GM21447 (cell line): Measurements from ENCODE around the gene COL24A1.

Experiments used
- ATAC-seq: cut with Tn5 transposase; IDR thresholded peaks from one replicate; pipeline ENCODE4 v1.9.1; 2021; ENCODE audit not compliant: unreplicated experiment

COL24A1 gene

DNA sequence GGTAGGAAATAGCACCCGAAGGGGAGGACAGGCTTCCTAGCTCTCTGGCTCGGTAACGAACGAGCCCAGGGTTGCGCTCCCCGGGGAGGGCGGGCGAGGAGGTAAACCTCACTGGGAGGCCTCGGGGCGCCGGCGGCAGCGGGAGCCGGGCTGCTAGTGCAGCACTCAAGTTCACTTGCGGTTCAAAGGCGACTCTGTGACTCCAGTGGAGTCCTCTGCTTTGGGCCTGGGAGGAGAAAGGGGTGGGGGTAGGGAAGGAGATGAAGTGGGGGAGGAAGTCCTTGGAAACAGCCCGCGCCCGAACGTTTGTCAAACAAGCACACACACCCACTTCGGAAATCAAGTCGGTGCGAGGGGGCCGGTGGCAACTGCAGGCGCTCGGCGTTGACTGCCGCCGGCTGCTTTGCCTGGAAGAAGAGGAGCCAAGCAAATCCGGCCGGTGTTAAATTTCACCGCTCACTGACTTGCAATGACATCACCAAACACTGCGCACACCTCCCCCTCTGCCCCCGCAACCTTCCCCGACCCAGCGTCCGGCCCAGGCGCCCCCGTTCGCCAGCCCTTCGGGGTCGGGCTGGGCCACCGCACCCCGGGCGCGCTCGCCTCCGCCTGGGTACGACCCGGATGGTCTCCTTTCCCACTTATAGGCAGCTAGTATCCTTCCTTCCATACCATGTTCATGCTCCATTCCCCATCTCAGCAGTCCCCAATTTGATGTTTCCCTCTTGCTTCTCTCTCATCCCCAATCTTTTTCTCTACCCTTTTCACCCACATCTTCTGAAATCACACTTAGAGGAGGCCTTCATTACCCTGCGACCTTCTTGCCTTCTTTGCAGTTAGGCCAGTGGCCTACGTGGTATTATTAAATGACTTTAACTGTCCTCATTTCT lies at the start of gene COL24A1:
Gene COL24A1 (minus strand): TSS at position 207 of the 890 bp plus-strand sequence. CDS start 376 bp downstream, outside the sequence.
- ATAC-seq, result no peak

DNA sequence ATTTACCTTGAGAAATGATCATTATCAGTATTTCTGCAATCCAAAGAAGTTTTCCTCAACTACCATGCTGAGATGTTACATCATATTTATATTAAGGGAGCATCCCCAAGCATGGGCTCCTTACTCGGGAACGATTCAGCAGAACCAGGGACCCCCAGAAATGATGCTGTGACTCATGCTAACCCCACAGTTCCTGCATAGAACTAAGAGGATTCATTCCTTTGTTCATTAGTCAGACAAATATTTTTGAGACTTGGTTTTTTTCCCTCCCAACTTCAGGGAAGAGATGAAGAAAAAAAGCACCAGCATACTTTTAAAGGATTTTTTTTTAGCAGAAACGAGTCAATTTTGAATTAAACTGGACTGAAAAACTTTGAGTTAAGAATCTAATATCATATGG lies 49.2 kb upstream of the COL24A1 start:
- ATAC-seq, result no peak

DNA sequence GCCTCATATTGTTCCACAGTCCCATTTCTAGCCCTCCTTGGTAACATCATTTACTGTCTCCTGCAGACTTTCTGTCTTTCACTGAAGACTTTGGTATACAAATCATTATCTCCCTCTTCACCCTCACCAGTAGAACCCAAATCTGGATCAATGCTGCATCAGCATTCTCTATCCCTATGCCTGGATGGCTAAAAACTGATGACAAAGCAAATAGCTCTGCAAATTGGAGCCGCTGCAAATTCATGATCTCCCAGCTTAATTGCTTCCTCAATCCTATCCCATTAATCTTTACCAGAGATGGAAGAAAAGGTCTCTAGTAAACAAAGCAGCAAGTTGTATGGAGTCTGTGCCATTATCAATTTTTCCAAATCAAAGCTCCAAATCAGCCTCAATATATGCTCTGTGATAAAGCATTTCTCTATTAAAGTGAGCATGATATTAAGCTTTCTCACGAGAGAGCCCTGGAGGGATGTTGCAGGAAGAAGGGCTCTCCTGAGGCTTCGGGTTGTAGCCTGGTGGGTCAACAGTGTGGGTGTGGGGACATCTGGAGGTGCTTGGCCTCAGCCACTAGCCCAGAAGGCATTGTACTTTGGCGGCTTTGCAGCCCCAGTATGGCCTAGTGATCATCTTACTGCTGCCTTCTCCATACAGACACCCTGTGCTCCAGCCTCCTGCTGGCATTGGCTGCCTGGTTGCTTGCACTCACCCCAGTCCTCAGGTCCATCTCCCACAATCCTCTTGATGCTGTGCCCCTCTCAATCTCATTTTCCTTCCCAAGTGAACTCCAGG lies 46.2 kb upstream of the COL24A1 start:
- no peak for ATAC-seq

DNA sequence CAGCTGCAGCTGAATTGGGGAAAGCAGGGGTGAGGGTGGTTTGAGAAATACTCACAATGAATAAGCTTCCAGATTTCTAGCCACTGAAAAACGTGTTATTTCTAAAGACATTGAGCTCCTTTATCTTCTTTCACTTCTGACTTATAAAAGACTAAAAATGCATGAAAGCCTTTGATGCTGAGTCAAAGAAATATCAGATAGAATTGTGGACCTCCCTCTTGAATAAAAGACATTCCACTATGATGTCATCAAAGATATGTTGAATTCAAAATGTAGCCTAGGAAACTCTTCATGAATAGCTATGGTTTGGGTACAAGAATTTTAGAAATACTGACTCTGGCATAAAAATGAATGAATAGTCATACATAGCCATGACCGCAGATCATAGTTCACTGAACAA lies 44.7 kb upstream of the COL24A1 start:
- ATAC-seq, result no peak

DNA sequence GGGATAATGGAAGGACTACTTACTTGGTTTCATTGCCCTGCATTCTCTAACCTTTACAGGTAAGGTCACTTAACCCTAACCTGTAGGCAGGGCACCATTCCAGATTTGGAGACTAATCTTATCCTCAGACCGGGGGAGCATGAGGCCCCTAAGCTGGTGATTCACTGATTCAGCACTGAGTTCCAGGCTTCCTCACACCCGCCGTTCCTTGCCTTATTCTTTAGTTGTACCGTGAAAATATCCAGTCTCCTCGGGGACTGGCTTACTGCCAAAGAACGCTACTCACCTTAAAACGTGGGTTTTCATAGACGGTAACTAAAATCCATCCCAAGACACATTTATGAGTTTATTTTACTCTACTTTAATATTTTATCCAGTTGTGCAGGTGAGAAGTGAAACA lies 44.3 kb upstream of the COL24A1 start:
- no peak for ATAC-seq

DNA sequence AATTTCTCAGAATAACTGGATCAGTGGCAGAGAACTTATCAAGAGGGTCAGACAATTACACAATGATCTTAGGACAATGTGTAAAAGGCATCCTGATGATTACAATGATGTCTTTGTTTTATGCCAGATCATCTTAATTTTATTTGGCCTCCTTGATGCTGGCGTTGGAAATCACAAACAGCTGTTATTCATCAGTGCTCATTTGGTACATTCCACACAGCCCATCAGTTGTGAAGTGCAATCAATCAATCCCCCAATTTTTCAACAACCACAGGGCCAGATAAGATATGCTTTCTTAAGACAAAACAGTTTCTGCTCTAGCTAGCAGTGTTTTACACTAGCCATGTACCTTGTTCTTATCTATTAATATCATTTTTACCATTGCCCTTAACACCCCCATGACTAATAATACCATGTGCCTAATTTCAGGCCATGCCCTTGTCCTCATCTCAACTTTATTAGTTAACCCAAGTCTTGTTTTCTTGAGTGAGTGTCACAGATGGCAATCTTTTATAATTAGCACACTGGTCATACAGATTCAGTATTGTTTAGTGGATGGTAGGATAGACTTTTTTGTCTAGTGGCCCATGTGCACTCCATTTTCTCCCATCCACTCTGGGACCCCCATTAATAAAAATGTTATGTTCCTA lies 40.8 kb upstream of the COL24A1 start:
- ATAC-seq, result no peak

DNA sequence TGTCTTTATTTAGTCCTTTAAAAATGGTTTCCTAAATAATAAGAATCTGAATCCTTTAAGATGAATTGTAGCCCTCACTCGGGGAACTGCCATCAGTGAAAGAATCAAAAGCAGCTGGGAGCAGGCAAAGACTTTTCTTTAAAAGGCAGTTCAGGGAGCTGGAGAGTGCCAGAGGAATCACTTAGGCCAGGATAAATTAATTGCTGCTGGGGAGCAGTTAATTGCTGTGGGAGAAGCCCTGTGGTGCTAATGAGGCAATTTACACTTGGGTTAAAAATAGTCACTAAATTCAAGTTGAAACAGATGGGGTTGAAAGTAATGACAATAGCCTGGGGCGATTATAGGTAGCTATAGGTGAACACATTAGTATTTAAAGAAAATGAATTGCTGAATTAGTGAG lies 38.7 kb upstream of the COL24A1 start:
- no peak for ATAC-seq

DNA sequence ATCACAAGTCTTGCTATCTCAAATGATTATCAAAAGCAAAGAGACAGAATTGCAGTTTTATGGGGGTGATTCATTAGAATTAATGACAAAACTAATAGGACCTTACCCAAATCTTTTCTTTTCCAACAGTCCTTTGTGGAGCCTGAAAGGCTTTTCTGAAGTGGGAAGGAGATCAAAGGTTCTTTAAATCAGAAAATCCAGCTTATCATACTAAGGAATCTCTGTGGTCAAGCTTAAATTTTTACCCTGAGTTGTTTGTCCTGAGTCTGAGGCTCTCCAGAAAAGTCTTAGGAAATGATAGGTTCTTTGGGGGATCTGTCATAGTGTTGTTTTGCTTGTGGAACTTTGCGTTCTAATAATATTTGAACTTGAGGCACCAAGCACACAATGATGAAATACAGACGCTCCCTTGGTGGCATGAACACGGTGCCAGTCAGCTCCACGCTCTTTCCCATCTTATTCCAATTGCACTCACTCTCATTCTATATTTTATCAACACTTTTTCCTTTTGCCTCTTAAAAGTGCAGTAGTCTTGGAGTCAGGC lies 38.0 kb upstream of the COL24A1 start:
- ATAC-seq, result no peak

DNA sequence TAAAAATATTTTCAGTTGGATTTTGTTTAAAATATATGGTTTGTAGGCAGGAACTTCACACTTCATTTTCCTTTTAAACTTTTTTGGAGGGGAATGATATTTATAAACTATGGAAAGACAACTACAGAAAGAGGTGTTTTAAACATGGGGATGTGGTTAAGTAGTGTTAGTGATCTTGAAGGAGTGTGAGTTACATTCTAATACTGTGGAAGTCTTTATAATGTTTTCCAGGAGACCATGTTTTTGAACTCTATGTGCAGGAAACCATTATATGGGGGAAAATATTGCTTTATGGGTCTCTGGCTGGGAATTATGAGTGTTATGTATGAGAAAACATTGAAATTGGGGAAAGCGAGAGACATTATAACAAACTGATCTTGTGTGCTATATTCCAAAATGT lies 35.8 kb upstream of the COL24A1 start:
- ATAC-seq, result no peak

DNA sequence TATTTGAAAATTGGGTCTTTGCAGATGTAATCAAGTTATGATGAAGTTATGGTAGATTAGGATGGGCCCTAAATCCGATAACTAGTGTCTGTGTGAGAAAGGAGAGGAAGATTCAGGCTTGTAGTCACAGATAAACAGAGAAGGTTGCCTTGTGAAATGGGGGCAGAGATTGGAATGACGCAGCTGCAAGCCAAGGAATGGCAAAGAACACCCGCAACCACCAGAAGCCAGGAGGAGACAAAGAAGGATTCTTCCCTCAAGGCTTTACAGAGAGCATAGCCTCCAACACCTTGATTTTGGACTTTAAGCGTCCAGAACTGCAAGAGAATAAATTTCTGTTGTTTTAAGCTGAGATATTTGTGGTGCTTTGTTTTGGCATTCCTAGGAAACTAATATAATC lies 35.4 kb upstream of the COL24A1 start:
- no peak for ATAC-seq

DNA sequence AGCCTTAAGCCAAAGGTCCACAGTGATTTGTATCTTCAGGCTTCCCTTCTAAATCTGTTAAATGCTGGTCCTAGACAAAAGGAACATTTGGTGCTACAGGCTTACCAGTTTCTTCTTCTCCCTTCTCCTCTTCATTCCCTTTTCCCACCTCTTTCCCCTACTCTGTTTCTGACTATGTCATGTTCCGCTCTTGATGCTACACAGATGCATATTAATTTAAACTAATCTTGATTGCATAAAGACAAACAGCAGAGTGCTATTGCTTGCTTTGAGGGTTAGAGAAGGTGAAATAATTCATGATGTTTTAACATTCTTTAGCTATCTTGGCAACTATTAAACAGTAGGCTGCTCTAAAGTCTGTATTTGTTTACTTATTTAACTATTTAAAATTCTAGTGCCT lies 34.3 kb upstream of the COL24A1 start:
- ATAC-seq, result no peak

DNA sequence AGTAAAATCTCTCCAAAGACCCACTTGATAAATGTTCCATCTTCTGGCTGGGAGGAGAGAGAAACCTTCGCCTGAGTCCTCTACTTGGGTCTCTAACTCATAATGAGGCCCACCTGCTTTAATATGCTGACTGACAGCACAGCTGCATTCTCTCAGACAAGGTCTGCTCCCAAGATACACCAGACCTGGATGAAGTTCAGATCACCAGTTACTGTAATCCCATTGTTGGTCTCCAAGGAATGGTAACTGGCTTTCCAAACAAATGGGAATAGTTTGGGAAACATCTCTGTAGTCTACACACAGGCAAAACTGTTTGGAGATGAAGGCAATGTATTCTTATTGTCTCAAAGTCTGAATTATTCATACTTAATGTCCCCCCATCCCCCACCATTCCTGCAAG lies 27.9 kb upstream of the COL24A1 start:
- no peak for ATAC-seq

DNA sequence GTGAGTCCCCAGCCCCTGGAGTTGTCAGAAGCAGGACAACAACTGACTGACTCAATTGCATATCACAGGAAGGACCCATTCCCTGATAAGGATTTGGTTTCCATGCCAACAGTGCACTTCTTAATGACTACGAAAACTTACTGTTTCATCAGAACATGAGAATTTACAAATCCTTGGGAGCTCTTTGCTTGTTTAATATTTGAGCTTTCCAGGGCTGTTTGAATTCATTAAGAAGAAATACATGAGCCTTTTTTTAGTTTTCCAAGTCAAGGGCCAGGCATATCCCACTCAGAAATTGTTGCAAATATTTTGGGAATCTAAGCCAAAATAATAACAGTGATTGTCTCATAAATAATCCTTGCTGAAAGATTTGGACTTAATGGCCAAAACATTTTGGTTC lies 27.2 kb upstream of the COL24A1 start:
- ATAC-seq, result no peak

DNA sequence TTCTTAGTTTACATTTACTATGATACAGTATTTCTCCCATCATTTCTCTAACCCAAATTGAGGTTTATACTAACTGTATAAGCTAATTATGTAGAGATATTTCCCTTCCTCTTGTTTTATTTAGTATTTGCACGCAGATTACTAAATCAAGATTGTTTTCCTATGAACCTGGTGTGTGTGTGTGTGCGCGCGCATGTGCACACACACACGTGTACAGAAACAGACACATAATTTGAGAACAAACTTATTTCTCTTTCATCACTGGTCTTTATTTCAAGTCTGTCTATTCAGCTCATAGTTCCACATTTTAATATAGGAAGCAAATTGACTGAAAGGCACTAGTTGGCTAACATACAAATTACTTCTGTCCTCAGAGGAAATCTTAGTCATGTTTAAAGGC lies 19.7 kb upstream of the COL24A1 start:
- ATAC-seq, result no peak

DNA sequence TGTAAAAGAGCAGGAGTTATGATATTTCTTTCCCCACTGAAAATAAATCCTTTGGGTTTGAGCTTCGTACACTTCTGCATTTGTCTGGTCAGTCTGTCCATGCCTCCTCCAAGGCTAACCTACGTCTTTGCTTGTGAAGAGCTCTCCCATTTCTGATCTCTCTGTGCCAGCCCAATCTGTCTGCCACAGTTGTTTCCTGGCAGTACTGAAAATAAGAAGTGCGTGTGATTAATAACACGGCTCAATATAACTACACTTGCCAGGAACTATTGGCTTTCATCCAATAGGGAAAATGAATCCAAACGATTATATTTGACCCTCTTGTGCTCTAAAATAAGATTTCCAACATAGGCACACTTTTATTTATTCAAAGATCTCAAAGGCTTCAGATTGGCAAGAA lies 19.2 kb upstream of the COL24A1 start:
- no peak for ATAC-seq

DNA sequence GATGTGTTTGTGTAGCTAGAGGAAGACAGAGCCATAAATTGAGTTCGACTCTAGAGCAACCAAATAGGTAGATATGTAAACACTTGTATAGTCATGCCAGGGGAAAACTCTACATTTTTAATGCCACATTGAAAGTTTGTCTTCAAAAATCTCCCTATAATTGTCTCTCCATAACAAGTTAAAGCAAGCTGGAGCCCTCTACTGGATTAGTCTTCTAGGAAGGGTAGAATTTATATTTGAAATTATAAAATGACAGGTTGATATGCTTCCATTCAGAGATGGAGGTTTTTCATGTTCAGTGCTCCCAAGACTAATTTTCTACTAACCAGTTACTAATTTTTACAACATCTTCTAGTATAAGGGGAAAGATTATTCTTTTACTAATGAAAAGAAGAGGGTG lies 13.1 kb upstream of the COL24A1 start:
- ATAC-seq, result no peak

DNA sequence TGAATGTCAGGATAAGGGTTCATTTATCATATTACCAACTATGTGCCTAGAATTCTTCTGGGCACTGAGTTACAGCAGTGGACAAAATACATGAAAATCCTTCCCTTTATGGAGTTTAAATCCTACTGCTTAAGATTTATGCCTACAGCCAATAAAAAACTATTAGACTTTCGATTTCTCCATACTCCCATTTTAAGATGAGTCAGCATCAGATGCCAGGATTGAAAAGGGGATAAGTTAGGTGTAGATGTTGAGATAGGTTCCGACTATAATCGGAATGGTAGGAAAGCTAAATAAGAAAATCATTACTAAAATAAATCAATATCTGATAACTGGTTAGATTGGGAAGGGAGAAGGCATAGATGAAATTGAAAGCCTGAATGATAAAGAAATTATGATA lies 3.2 kb upstream of the COL24A1 start:
- no peak for ATAC-seq

DNA sequence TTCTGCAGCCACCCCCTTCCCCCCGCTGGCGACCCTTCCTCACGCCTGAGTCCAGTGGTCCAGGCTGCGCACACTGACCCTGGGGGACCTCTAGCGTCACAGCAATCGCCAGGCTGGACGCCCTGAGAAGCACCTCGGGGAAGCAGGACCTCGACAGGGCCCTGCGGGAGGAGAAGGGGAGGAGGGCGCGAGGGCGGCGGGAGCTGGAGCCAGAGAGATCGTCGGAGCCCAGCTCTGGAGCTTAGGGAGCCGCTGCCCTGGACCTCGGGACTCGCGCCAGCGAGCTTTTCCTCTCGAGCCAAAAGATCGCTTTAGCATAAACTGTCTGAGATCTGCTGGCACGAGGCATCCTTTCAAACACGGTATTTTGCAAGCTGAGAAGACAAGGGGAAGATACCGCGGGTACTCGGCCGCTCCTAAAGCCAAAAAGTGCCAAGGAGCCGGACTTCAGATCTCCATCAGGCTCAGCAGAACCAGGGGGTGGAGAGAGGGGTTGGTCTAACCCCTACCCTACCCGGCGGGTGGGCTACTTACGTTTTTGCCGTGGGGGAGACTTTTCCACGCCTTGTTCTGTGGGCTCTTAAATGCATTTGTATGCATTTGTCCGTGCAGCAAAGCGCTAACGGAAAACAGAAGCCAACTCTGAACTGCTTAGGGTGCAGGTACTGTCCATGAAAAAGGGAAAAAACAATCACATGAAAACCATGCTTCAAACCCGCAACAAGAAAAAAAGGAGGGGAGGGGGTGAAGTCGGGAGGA lies 586 bp downstream of the COL24A1 start:
- ATAC-seq, result no peak

DNA sequence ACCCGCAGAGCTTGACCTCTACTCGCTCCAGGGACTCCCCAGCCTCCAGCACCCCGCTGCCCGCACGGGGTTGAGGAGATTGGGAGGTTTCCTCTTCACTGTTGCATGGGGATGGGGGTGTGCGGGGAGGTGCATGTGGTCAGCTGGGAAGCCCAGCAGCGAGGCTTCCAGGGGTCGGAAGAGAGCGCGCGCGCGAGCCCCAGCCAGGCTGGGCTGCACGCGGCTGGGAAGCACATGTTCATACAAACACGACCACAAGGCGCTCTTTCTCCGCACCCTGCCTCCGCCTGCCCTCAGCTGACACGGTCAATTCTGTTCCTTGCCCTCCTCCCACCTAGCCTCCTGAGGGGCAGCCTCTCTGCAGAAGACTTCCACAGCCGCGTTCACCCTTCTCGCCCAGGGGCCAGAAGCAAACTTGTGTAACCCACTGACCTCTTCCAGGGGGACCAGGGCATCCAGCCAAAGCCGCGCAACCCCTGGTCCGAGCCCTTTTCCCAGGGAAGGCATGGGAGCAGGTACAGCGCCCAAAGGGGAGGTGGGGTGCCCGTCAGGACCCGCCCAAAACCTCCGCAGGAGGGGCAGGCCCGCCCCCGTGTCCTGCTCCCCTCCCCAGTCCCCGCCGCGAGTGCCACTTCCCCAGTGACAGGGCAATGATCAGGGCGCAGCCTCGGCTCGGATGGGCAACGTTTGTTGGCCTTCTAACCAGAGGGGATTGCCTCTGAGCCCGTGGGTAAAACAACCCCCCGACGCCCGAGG lies 1.3 kb downstream of the COL24A1 start:
- no peak for ATAC-seq

DNA sequence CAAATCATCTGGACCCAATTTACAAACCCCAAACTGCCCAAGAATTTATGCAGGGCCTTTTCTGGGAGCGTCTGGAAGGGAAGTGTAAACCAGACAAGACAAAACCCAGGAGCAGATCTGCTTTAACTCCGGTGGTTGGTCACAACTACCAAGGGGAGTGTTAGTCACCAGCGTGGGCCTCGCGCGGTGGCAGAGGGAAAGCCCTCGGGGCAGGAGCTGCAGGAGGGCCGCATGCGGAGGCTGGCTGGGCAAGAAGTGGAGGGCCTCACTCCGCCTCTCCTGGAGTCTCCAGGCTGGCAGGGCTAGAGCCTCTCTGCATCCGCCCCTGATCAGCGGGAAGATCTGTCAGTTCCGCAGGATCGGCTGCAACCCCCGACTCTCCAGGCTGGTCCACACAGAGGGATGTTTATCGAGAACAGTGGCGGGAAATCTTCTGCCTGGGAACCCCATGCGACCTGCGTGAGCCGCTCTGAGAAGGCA lies 2.0 kb downstream of the COL24A1 start:
- no peak for ATAC-seq
